GM21723 (cell line): ENCODE measurements around the gene RMC1.
"Not testable (repeated sequence)": the region's sequence is repeated elsewhere in the genome, so short reads cannot be mapped to it uniquely, and the experiment has no call there.

ENCODE experiments used
- ATAC-seq: cut with Tn5 transposase; IDR thresholded peaks from one replicate; pipeline ENCODE4 v1.9.1; 2021; ENCODE audit warnings: mild to moderate bottlenecking, moderate library complexity; ENCODE audit not compliant: unreplicated experiment

Gene RMC1

DNA sequence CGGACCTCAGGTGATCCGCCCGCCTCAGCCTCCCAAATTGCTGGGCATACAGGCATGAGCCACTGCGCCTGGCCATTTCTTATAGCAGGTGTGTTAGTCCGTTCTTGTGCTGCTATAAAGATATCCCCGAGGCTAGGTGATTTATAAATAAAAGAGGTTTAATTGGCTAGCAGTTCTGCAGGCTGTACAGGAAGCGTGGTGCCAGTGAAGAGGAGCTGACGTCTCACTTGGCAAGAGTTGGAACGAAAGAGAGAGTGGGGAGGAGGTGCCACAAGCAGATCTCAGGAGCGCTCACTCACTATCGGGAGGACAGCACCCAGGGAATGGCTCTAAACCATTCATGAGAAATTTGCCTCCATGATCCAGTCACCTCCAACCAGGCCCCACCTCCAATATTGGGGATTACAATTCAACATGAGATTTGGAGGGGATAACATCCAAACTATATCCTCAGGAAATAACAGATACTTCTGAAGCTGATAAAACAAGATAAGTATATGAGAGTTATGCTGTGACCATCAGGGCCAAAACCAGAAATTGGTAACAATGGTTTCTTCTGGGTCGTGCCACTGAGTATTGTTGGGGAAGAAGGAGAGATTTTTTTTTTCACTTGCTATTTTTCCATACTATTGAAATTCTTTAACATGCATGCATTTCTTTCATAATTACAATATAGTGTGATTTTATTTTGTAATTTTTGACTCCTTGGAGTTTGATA is 7.4 kb upstream of the RMC1 start:
- no peak for ATAC-seq

- no peak for ATAC-seq
Measured at GRCh38 chr18:23498117-23498516, 5.2 kb upstream of the RMC1 start.

DNA sequence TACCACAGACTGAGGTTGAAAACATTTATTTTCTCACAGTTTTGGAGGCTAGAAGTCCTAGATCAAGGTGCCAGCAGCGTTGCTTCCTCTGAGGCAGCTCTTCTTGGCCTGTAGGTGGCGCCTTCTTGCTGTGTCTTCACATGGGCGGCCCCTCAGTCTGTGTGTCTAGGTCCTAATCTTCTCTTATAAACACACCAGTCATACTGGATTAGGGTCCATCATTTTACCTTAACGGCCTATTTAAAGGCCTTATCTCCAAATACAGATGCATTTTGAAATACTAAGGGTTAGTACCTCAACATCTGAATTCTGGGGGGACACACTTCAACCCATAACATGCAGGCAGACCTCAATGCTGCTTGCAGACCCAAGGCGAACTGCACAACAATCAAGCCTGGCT is 4.4 kb upstream of the RMC1 start:
- ATAC-seq: peak; percentile 42

DNA sequence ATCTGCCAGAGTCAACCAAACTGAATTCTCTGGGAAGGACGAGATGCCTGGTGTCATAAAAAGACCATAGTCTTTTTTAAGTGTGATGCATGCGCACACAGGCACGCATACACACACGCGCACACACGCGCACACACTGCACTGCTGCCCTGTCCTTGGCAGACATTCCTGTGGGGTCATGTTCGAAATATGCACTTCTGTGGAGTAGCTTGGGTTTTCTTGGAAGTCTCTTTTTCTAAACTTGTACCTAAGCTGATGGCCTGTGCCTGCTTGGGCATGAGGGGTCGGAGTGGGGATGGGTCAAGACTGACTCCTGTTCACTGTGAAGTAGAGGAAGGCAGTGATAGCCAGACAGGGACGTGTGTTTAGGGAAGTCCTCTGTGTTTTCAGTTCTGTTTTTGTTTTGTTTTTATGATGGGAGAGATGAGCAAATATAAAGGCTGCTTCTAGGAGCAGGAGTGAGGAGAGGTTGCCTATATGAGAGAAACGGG is 4.0 kb upstream of the RMC1 start:
- ATAC-seq: no peak

- no peak for ATAC-seq
Measured at GRCh38 chr18:23501626-23502025, 1.7 kb upstream of the RMC1 start.

GRCh38 chr18:23502516-23503037 is 734 bp upstream of the RMC1 start:
- no peak for ATAC-seq

GRCh38 chr18:23503963-23504344 is 643 bp downstream of the RMC1 start:
- ATAC-seq: no peak

GRCh38 chr18:23504720-23505119 is 1.4 kb downstream of the RMC1 start:
- peak; percentile 43 for ATAC-seq

DNA sequence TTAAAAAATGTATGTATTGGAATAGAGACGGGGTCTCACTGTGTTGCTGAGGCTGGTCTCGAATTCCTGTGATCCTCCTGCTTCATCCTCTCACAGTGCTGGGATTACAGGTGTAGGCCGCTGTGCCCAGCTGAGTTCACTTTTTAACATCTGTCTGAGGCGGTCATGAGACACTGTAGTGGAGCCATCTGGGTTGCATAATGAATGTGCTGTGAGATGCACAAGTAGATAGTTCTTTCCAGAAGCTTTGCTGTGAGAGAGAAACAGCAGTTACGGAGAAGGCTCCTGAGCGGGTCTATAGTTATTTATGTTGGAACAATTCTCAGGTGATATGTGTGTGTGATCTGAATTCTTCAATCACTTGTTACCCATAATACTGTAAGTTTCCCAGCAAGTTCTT is 3.1 kb downstream of the RMC1 start:
- ATAC-seq: no peak

DNA sequence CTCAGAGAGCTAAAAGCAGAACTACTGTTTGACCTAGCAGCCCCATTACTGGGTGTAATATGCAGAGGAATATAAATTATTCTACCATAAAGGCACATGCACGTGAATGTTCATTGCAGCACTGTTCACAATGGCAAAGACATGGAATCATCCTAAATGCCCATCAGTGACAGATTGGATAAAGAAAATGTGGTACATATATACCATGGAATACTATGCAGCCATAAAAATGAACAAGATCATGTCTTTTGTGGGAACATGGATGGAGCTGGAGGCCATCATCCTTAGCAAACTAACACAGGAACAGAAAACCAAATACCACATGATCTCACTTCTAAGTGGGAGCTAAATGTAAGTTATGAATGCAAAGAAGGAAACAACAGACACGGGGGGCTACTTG is 7.6 kb downstream of the RMC1 start:
- not testable (repeated sequence) for ATAC-seq

GRCh38 chr18:23512216-23512615 is 8.9 kb downstream of the RMC1 start:
- ATAC-seq: not testable (repeated sequence)

- no peak for ATAC-seq
Measured at GRCh38 chr18:23512641-23513040, 9.3 kb downstream of the RMC1 start.

GRCh38 chr18:23515911-23516546 is 12.7 kb downstream of the RMC1 start:
- peak; percentile 93 for ATAC-seq

- no peak for ATAC-seq
Measured at GRCh38 chr18:23519734-23520133, 16.4 kb downstream of the RMC1 start.

DNA sequence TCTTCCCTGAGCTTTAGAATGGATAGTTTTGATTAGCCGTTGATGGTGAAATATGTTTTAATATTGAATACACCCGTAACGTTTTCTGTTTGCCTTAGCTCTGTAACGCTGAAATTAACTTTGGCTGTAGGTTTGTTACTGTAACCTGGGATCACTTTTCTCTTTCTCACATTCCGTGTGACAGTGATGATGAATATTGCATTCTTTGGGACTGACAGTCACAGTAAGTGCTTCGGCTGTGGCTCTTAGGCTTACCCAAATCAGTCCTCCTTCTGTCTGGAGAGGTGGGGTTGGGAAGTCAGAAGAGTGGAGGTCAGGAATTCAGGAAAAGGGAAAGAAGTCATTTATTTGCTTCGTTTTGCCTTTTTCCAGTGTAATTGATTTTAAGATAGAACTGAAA is 18.0 kb downstream of the RMC1 start:
- no peak for ATAC-seq

- no peak for ATAC-seq
Measured at GRCh38 chr18:23521907-23522306, 18.6 kb downstream of the RMC1 start.

GRCh38 chr18:23523429-23524212 is 20.3 kb downstream of the RMC1 start:
- ATAC-seq: no peak

GRCh38 chr18:23524213-23524707 is 20.9 kb downstream of the RMC1 start:
- no peak for ATAC-seq

DNA sequence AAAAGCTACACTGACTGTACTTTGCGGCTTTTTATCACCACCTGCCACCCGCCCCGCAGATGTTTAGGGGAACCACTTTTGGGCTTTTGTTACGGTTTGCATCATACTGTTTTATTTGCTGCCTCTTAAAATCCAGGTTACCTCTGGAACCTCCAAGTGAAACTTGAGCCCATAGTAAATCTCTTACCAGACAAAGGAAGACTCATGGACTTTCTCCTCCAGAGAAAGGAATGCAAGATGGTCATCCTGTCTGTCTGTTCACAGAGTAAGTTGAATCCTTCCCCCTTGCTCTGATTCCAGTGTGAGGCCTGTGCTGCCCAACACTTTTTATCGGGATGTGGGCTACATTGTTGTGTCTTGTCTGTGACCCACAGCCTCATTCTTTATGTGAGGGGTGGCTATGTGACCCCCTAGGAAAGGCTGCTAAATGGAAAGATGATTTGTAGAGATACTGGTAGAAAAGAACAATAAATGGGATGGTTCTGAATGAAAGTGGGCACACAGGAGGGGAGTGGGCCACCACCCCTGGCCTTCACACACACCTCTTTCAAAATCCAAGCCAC is 23.3 kb downstream of the RMC1 start:
- no peak for ATAC-seq

GRCh38 chr18:23528580-23529472 is 25.5 kb downstream of the RMC1 start:
- no peak for ATAC-seq
